ENCODE results near the gene GNA12. TPM values are rescaled to one million over a fixed set of nuclear protein-coding genes. Genes with fewer than 3 reads are reported as not detected.
"Not testable (repeated sequence)": the region's sequence is repeated elsewhere in the genome, so short reads cannot be mapped to it uniquely, and the experiment has no call there.

The GNA12 gene
- total RNA-seq, 4 donors from 2014 or later = 4.6 to 14.0 (median 8.9) TPM

- WGBS, 2 donors = 23 to 31% methylated on average over 16 of the region's 27 CpGs
- no peak overlapping the region for H3K4me3 ChIP-seq (ENCODE audit: low read depth, poor library complexity, severe bottlenecking)
- intact Hi-C loops (cut with DNase I; ENCODE audit: low total_unique reads) = loop anchor here (10.0 kb wide), 1 partner anchor 226 kb away; no protein-coding TSS in a partner anchor
- DNase-seq (ENCODE audit: low spot score in 2 of 2) = peak; percentile 70 to 95
- TF ChIP-seq, protein P1, sequence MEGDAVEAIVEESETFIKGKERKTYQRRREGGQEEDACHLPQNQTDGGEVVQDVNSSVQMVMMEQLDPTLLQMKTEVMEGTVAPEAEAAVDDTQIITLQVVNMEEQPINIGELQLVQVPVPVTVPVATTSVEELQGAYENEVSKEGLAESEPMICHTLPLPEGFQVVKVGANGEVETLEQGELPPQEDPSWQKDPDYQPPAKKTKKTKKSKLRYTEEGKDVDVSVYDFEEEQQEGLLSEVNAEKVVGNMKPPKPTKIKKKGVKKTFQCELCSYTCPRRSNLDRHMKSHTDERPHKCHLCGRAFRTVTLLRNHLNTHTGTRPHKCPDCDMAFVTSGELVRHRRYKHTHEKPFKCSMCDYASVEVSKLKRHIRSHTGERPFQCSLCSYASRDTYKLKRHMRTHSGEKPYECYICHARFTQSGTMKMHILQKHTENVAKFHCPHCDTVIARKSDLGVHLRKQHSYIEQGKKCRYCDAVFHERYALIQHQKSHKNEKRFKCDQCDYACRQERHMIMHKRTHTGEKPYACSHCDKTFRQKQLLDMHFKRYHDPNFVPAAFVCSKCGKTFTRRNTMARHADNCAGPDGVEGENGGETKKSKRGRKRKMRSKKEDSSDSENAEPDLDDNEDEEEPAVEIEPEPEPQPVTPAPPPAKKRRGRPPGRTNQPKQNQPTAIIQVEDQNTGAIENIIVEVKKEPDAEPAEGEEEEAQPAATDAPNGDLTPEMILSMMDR (IDR thresholded peaks at IDR 0.05) = no peak
- TF ChIP-seq POLR2A (IDR thresholded peaks at IDR 0.05) = no peak
Measured at GRCh38 chr7:2680792-2681490, 163.2 kb downstream of the GNA12 start.

DNA sequence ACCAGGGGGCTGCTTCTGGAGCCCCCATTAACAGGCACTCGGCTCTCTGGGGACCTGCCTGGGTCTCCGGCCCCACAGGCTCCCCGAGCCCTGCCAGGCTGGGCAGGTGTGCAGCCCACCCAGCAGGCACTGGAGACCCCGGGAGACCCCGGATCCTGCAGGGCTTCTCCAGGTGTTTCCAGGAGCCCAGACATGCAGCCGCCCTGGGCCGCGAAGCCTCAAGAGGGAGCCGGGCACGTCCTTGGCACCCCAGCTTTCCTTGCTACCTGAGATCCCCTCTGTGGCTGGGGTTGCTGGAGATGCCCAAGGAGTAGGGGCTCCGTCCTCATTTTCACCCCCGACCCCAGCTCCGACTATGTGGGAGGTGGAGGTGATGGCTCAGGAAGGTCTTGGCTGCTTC lies 163.9 kb downstream of the GNA12 start:
- TF ChIP-seq, protein P1 (IDR thresholded peaks at IDR 0.05) = no peak
- TF ChIP-seq POLR2A (IDR thresholded peaks at IDR 0.05) = no peak
- no peak for DNase-seq (ENCODE audit: low spot score in 2 of 2)
- 73 to 77% methylated on average over 9 to 10 of the region's 13 CpGs for WGBS, 2 donors
- H3K4me3 ChIP-seq (ENCODE audit: low read depth, poor library complexity, severe bottlenecking) = no peak overlapping the region
- intact Hi-C loops (cut with DNase I; ENCODE audit: low total_unique reads) = loop anchor here (10.0 kb wide), 1 partner anchor 225 kb away; no protein-coding TSS in a partner anchor

GRCh38 chr7:2679135-2680127 lies 164.7 kb downstream of the GNA12 start:
- 71 to 84% methylated on average over 25 to 45 of the region's 64 CpGs for WGBS, 2 donors
- DNase-seq (ENCODE audit: low spot score in 2 of 2); H3K4me3 ChIP-seq (ENCODE audit: low read depth, poor library complexity, severe bottlenecking): not testable (repeated sequence)
- intact Hi-C loops (cut with DNase I; ENCODE audit: low total_unique reads) = loop anchor here (10.0 kb wide), 1 partner anchor 225 kb away; no protein-coding TSS in a partner anchor

DNA sequence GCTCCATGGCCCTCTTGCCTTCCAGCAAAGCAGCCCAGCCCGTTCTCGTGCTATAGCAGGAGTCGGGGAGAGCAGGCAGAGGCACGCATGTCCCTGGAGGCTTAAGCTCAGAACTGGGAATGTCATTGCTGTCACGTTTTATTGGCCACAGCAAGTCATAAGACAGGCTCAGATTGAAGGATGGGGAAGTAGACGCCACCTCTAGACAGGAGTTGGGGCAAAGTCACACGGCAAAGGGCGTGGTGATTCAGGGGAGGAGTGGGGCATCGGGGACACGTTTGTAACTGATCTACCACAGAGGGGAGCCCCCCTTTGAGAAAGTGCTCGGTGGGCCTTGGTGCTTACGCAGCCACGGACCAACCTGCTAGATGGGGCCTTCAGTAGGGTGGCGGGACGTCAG lies 165.7 kb downstream of the GNA12 start:
- 52 to 68% methylated on average over 10 to 15 of the region's 15 CpGs for WGBS, 2 donors
- H3K4me3 ChIP-seq (ENCODE audit: low read depth, poor library complexity, severe bottlenecking); intact Hi-C loops (cut with DNase I; ENCODE audit: low total_unique reads); DNase-seq (ENCODE audit: low spot score in 2 of 2): not testable (repeated sequence)

Other genes with a start within 250 kb of the GNA12 start
- gene TTYH3, start 212.3 kb downstream of the GNA12 start, total RNA-seq = 10 to 100 TPM in 3 of 4 donors, 1 to 10 TPM in 1; 7.9 to 18.0 (median 13.9) TPM
- under 1 TPM in 2 of 4 donors, not detected in 2; 0.19 to 0.27 TPM for gene AMZ1, start 156.1 kb downstream of the GNA12 start, total RNA-seq
- under 1 TPM in 2 of 4 donors, not detected in 2; 0.17 to 0.68 TPM for gene CARD11, start 199.6 kb upstream of the GNA12 start, total RNA-seq

Measured in lower leg skin (tissue), 4 donors.